ENCODE results near the gene SPAAR.
"Not testable (repeated sequence)": the region's sequence is repeated elsewhere in the genome, so short reads cannot be mapped to it uniquely, and the experiment has no call there.

DNA sequence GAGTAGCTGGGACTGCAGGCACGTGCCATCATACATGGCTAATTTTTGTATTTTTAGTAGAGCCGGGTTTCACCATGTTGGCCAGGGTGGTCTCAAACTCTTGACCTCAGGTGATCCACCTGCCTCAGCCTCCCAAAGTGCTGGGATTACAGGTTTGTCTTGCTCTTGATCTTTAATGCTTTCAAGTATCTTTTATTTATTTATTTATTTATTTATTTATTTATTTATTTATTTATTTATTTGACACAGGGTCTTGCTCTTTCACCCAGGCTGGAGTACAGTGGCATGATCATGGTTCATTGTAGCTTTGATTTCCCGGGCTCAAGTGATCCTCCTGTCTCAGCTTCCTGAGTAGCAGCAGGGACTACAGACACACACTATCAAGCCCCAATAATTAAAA lies 24.4 kb upstream of the SPAAR start:
- not testable (repeated sequence) for TF ChIP-seq EZH2 (IDR thresholded peaks at IDR 0.05; ENCODE audit: borderline replicate concordance, low read depth, low read length, poor library complexity, severe bottlenecking)
- TF ChIP-seq, protein P1, sequence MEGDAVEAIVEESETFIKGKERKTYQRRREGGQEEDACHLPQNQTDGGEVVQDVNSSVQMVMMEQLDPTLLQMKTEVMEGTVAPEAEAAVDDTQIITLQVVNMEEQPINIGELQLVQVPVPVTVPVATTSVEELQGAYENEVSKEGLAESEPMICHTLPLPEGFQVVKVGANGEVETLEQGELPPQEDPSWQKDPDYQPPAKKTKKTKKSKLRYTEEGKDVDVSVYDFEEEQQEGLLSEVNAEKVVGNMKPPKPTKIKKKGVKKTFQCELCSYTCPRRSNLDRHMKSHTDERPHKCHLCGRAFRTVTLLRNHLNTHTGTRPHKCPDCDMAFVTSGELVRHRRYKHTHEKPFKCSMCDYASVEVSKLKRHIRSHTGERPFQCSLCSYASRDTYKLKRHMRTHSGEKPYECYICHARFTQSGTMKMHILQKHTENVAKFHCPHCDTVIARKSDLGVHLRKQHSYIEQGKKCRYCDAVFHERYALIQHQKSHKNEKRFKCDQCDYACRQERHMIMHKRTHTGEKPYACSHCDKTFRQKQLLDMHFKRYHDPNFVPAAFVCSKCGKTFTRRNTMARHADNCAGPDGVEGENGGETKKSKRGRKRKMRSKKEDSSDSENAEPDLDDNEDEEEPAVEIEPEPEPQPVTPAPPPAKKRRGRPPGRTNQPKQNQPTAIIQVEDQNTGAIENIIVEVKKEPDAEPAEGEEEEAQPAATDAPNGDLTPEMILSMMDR (conservative IDR thresholded peaks at IDR 0.05; ENCODE audit: low read depth, low read length): not testable (repeated sequence)

Data from A673 (cell line).